Panc1 (cell line): Measurements from ENCODE around the gene KRT82. TPM values are rescaled to one million over a fixed set of nuclear protein-coding genes. Genes with fewer than 3 reads are reported as not detected.

ENCODE experiments used
- ATAC-seq: fragments of 200-7000 bp; cut with Tn5 transposase; 2 replicates; pipeline ENCODE4 v1.9.1; 2020; ENCODE audit warnings: mild to moderate bottlenecking, moderate library complexity
- BruUV-seq: library from RNA; stranded (reverse); fragments of 400-500 nt; replicated peaks from 2 replicates; lab custom pipeline; 2021; lab: Mats Ljungman, UMichigan
- CTCF ChIA-PET: fragments of 300-600 bp; sonication (Branson Sonifier 250); formaldehyde crosslinking; loops from one replicate; lab custom pipeline; 2022; ENCODE audit warnings: antibody characterized with exemption; lab: Charles Lee
- POLR2A ChIA-PET: fragments of 300-600 bp; sonication (Branson Sonifier 250); formaldehyde crosslinking; loops from one replicate; lab custom pipeline; 2022; ENCODE audit warnings: antibody characterized with exemption; lab: Charles Lee
- DNase-seq: peaks from one replicate; pipeline ENCODE4 v3.0.0-alpha.2; 2010; ENCODE audit warnings: low read depth, low spot score
- H3K27ac ChIP-seq: 2 replicates; pipeline ENCODE4 v1.5.1; 2011; ENCODE audit warnings: mild to moderate bottlenecking, low read length, inconsistent platforms
- H3K27me3 ChIP-seq: fragments of 200-500 bp; sonication (Bioruptor generic); 2 replicates; pipeline ENCODE4 v1.6.0; 2014; ENCODE audit warnings: low read length, inconsistent platforms; ENCODE audit not compliant: control insufficient read depth, insufficient read depth
- H3K36me3 ChIP-seq: fragments of 200-500 bp; sonication (Bioruptor generic); 2 replicates; pipeline ENCODE4 v1.5.1; 2014; ENCODE audit warnings: inconsistent platforms, mild to moderate bottlenecking, low read length, moderate library complexity; ENCODE audit not compliant: control insufficient read depth, insufficient read depth
- H3K4me1 ChIP-seq: 2 replicates; pipeline ENCODE4 v1.5.1; 2011; ENCODE audit warnings: inconsistent platforms, mild to moderate bottlenecking, low read length, moderate library complexity; ENCODE audit not compliant: control insufficient read depth, insufficient read depth
- H3K4me3 ChIP-seq, 2 experiments: 2 replicates each; pipeline ENCODE4 v1.5.1; 2011 to 2012; ENCODE audit warnings: low read depth in 2 of 2, low read length in 2 of 2, mild to moderate bottlenecking in 2 of 2, inconsistent platforms in 1 of 2, moderate library complexity in 1 of 2
- H3K9me3 ChIP-seq: fragments of 200-500 bp; sonication (Bioruptor generic); 2 replicates; pipeline ENCODE4 v1.5.1; 2014; ENCODE audit warnings: low read depth, mild to moderate bottlenecking, inconsistent platforms, low read length, moderate library complexity; ENCODE audit not compliant: control insufficient read depth, insufficient read depth
- CTCF ChIP-seq: fragments of 450-650 bp; IDR thresholded peaks from 2 replicates; pipeline ENCODE4 v1.5.1; 2017; ENCODE audit warnings: mild to moderate bottlenecking
- POLR2AphosphoS5 ChIP-seq: IDR thresholded peaks from 2 replicates; pipeline ENCODE4 v1.6.1; 2012; ENCODE audit warnings: mild to moderate bottlenecking, low read depth, low read length, moderate library complexity
- REST ChIP-seq, 2 experiments: IDR thresholded peaks; 2 replicates each; pipeline ENCODE4 v1.6.1; 2011 to 2012; ENCODE audit warnings: low read depth in 2 of 2, control low read depth in 1 of 2, low read length in 1 of 2, mild to moderate bottlenecking in 1 of 2, moderate library complexity in 1 of 2; ENCODE audit not compliant: insufficient read depth in 1 of 2
- SIN3A ChIP-seq: IDR thresholded peaks from 2 replicates; pipeline ENCODE4 v1.6.1; 2012; ENCODE audit warnings: low read depth, mild to moderate bottlenecking, low read length, moderate library complexity, borderline replicate concordance; ENCODE audit not compliant: insufficient read depth
- TCF7L2 ChIP-seq: IDR thresholded peaks from 2 replicates; pipeline ENCODE4 v1.6.1; 2011; ENCODE audit warnings: mild to moderate bottlenecking, low read depth, low read length, inconsistent platforms
- in situ Hi-C: cut with HindIII; loops from 2 replicates; pipeline ENCODE4 v1.10.0; 2016; ENCODE audit warnings: low sequenced_read_pairs, low pct_unique_long_range_greater_than_20kb
- intact Hi-C: fragments of 100-400 bp; cut with micrococcal nuclease; formaldehyde crosslinking; loops from one replicate; pipeline ENCODE4 v1.10.0; 2022; ENCODE audit not compliant: unreplicated experiment
- total RNA-seq: library from RNA; stranded (reverse); gene quantifications from one replicate; pipeline ENCODE4 v1.2.1, GENCODE V29; 2021; ENCODE audit not compliant: unreplicated experiment

The KRT82 gene
- total RNA-seq, 1 experiment from 2014 or later, result not detected

GRCh38 chr12:52423035-52423434 lies 16.9 kb upstream of the KRT82 start:
- TF ChIP-seq CTCF, result no peak
- no peak for TF ChIP-seq TCF7L2
- no peak for TF ChIP-seq REST (IDR thresholded peaks at IDR 0.05; ENCODE audit: insufficient read depth in 1 of 2, low read depth in 2 of 2, low read length in 1 of 2)
- TF ChIP-seq POLR2AphosphoS5, result no peak
- no peak for TF ChIP-seq SIN3A
- Histone ChIP-seq H3K27ac (no peak overlapping the region), H3K4me3 (no peak overlapping the region), H3K36me3 (no peaks in the 10 kb centered on the region), H3K9me3 (no peaks in the 10 kb centered on the region), H3K4me1 (no peaks in the 10 kb centered on the region), H3K27me3 (no peaks in the 10 kb centered on the region)
- ChIA-PET CTCF (no interaction called here), POLR2A (no interaction called here)
- intact Hi-C loops (no loop called here), in situ Hi-C loops (no loop called here)
- ATAC-seq (no peak), DNase-seq (no peak)
- BruUV-seq, result no TSS peak

GRCh38 chr12:52419656-52420055 lies 13.5 kb upstream of the KRT82 start:
- in situ Hi-C loops (no loop called here), intact Hi-C loops (no loop called here)
- DNase-seq, result no peak
- Histone ChIP-seq H3K27ac (no peak overlapping the region), H3K27me3 (no peaks in the 10 kb centered on the region), H3K9me3 (no peaks in the 10 kb centered on the region), H3K36me3 (no peaks in the 10 kb centered on the region), H3K4me1 (no peaks in the 10 kb centered on the region), H3K4me3 (no peak overlapping the region)
- POLR2A ChIA-PET, result interaction anchor here (0.6 kb wide), 1 partner anchor 541 kb away, joined by 3 read pairs; no protein-coding TSS in a partner anchor
- TF ChIP-seq REST (IDR thresholded peaks at IDR 0.05; ENCODE audit: insufficient read depth in 1 of 2, low read depth in 2 of 2, low read length in 1 of 2), result no peak
- BruUV-seq, result no TSS peak
- ATAC-seq, result no peak
- CTCF ChIA-PET, result no interaction called here
